Esophagus muscularis mucosa (tissue), 4 donors: ENCODE results near the gene KAZN.

ENCODE experiments used
- CTCF ChIP-seq, 3 experiments: fragments of 200-600 bp in 2 of 3; fragments of 450-650 bp in 1 of 3; sonication (generic) in 2 of 3; IDR thresholded peaks; one replicate each; pipeline ENCODE4 v1.5.1; 2017 to 2019; ENCODE audit warnings: antibody characterized with exemption in 3 of 3, mild to moderate bottlenecking in 2 of 3, moderate library complexity in 1 of 3
- EP300 ChIP-seq: sonication (generic); formaldehyde crosslinking; IDR thresholded peaks from one replicate; pipeline ENCODE4 v1.6.1; 2017; ENCODE audit warnings: antibody characterized with exemption
- POLR2A ChIP-seq: fragments of 450-650 bp; IDR thresholded peaks from one replicate; pipeline ENCODE4 v1.6.1; 2017; ENCODE audit warnings: antibody characterized with exemption, moderate library complexity, mild to moderate bottlenecking, low read depth
- POLR2AphosphoS5 ChIP-seq, 2 donors: sonication (generic); formaldehyde crosslinking; IDR thresholded peaks; one replicate each; pipeline ENCODE4 v1.6.1; 2017; ENCODE audit warnings: antibody characterized with exemption in 2 of 2

GRCh38 chr1:14607295-14607694, 8.8 kb downstream of the KAZN start:
- TF ChIP-seq EP300: no peak
- TF ChIP-seq CTCF (IDR thresholded peaks at IDR 0.05): no peak
- no peak for TF ChIP-seq POLR2A
- no peak for TF ChIP-seq POLR2AphosphoS5 (IDR thresholded peaks at IDR 0.05)
